ENCODE measurements around the gene NEUROD4.

NEUROD4 gene

DNA sequence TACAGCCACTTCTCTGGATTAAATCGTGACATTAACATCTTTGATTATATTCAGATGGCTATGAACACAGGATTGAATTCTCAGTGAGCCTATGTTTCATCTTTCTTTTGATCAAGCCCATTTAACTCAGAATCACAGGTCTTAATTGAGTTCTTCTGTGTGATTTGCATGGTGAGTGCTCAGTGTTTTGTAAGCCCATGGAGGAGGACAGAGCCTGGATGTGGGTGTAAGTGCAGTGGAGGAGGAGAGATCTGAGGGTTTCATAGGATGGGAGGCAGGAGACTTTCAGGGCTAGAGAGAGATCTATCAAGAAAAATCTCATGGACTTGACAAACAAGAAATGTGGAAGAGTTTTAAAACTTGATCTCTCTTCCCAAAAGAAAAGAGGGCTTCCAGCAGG, 29.9 kb upstream of the NEUROD4 start:
- TF ChIP-seq, protein P1, sequence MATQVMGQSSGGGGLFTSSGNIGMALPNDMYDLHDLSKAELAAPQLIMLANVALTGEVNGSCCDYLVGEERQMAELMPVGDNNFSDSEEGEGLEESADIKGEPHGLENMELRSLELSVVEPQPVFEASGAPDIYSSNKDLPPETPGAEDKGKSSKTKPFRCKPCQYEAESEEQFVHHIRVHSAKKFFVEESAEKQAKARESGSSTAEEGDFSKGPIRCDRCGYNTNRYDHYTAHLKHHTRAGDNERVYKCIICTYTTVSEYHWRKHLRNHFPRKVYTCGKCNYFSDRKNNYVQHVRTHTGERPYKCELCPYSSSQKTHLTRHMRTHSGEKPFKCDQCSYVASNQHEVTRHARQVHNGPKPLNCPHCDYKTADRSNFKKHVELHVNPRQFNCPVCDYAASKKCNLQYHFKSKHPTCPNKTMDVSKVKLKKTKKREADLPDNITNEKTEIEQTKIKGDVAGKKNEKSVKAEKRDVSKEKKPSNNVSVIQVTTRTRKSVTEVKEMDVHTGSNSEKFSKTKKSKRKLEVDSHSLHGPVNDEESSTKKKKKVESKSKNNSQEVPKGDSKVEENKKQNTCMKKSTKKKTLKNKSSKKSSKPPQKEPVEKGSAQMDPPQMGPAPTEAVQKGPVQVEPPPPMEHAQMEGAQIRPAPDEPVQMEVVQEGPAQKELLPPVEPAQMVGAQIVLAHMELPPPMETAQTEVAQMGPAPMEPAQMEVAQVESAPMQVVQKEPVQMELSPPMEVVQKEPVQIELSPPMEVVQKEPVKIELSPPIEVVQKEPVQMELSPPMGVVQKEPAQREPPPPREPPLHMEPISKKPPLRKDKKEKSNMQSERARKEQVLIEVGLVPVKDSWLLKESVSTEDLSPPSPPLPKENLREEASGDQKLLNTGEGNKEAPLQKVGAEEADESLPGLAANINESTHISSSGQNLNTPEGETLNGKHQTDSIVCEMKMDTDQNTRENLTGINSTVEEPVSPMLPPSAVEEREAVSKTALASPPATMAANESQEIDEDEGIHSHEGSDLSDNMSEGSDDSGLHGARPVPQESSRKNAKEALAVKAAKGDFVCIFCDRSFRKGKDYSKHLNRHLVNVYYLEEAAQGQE (IDR thresholded peaks at IDR 0.05; ENCODE audit: insufficient read depth in 1 of 2, low read depth in 2 of 2, low read length in 2 of 2): no peak
- TF ChIP-seq FOXP2 (optimal IDR thresholded peaks at IDR 0.05; ENCODE audit: borderline replicate concordance, extremely low read depth, extremely low read length, insufficient read depth) (no peak), SIN3A (IDR thresholded peaks at IDR 0.05; ENCODE audit: borderline replicate concordance, insufficient read depth, low read length) (no peak), TAF1 (IDR thresholded peaks at IDR 0.05; ENCODE audit: borderline replicate concordance, insufficient read depth, low read length) (no peak), POLR2AphosphoS5 (IDR thresholded peaks at IDR 0.05; ENCODE audit: low read depth, low read length) (no peak)

DNA sequence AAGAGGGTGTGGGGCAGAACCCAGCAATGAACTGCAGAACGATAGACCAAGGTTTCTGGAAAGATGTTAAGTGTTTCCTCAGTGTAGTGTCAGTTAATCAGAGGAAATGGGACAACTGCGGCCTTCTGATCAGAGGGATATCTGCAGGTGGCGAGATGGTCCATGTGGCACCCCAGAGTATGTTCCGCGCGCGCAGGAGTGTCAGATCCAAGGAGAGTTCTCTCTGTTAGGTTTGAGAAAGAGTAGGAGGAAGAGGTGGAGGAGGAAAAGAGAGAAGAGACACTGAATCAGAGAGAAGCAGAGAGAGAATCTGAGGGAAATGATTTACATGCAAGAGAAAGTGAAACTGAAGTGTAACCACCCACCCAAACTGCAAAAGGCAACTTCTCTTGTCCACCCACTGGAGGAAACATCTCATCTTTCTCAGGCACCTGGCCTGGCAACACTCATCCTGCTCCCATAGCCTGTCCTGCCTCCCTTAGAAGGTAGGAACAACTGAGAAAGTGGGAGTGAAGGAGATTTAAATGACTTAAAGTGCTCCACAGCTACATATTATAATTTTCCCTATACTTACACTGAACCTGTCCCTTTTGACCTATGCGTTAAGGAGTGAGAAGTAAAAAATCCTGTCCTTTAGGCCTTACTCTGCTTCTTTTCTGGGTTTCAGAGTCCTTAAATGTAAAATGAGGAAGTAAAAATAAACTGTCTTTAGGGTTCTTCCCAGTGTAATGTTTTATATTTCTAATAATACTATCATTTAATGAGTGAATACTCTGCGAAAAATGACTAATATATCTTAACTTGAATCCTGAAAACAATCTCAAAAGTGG, 28.4 kb upstream of the NEUROD4 start:
- TF ChIP-seq TAF1 (IDR thresholded peaks at IDR 0.05; ENCODE audit: borderline replicate concordance, insufficient read depth, low read length): no peak

DNA sequence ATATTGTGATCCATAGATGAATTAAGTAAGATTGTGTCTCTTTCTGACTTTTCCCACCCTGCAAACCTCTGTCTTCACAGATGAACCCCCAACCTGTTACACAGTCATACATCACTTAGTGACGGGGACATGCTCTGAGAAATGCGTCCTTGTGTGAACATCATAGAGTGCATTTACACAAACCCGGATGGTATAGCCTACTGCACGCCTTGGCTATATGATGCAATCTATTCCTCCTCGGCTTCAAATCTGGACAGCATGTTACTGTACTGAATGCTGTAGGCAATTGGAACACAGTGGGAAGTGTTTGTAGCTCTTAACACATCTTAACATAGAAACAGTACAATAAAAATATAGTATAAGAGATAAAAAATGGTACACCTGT, 27.8 kb upstream of the NEUROD4 start:
- TF ChIP-seq, protein P1 (IDR thresholded peaks at IDR 0.05; ENCODE audit: insufficient read depth in 1 of 2, low read depth in 2 of 2, low read length in 2 of 2): no peak
- no peak for TF ChIP-seq POLR2AphosphoS5 (IDR thresholded peaks at IDR 0.05; ENCODE audit: low read depth, low read length)
- TF ChIP-seq FOXP2 (optimal IDR thresholded peaks at IDR 0.05; ENCODE audit: borderline replicate concordance, extremely low read depth, extremely low read length, insufficient read depth): no peak
- TF ChIP-seq TAF1 (IDR thresholded peaks at IDR 0.05; ENCODE audit: borderline replicate concordance, insufficient read depth, low read length): no peak
- no peak for TF ChIP-seq SIN3A (IDR thresholded peaks at IDR 0.05; ENCODE audit: borderline replicate concordance, insufficient read depth, low read length)

DNA sequence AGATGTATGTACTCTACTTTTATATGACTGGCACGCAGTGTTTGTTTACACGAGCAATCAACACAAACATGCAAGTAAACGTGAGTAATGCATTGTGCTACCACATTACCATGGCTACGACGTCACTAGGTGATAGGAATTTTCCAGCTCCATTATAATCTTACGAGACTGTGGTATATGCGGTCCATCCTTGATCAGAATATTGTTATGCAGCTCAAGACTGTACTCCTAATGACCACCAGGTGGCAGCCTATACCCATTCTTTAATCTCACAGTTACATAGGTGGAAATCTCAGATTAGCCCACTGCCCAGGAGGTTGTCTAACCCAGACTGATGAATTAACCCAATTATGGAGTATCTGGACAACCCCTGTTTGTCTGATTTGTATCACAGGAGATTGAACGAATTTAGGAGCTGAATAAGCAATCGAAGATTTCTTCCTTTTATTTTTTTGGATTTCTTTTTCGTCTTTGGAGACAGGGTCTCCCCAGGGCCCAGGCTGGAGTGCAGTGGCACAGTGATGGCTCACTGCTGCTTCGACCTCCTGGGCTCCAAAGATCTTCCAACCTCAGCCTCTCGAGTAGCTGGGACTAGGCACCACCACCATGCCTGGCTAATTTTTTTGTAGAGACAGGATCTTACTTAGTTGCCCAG, 26.5 kb upstream of the NEUROD4 start:
- TF ChIP-seq, protein P1 (IDR thresholded peaks at IDR 0.05; ENCODE audit: insufficient read depth in 1 of 2, low read depth in 2 of 2, low read length in 2 of 2): no peak
- TF ChIP-seq POLR2AphosphoS5 (IDR thresholded peaks at IDR 0.05; ENCODE audit: low read depth, low read length) (no peak), TAF1 (IDR thresholded peaks at IDR 0.05; ENCODE audit: borderline replicate concordance, insufficient read depth, low read length) (no peak), SIN3A (IDR thresholded peaks at IDR 0.05; ENCODE audit: borderline replicate concordance, insufficient read depth, low read length) (no peak), FOXP2 (optimal IDR thresholded peaks at IDR 0.05; ENCODE audit: borderline replicate concordance, extremely low read depth, extremely low read length, insufficient read depth) (no peak)

DNA sequence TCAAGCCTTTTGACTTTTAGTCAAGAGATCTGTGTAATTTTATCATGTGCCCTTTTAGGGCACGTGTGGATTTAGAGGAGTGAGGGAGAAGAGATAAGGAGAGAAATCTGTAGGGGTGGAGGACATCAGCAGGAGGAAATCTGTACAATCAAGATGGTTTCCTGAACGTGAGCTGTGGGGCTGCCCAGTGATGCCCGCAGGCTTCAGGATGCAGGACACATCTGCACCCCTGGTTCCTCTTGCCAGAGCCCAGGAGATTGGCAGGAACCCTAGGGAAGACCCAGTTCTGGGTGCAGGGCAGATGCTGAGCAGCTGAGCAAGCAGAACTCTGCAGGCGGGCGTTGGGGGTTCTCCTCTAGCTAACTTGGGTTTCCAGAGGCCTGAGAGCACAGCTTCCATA, 23.6 kb upstream of the NEUROD4 start:
- TF ChIP-seq, protein P1 (IDR thresholded peaks at IDR 0.05; ENCODE audit: insufficient read depth in 1 of 2, low read depth in 2 of 2, low read length in 2 of 2): no peak
- TF ChIP-seq SIN3A (IDR thresholded peaks at IDR 0.05; ENCODE audit: borderline replicate concordance, insufficient read depth, low read length): no peak
- no peak for TF ChIP-seq POLR2AphosphoS5 (IDR thresholded peaks at IDR 0.05; ENCODE audit: low read depth, low read length)
- TF ChIP-seq TAF1 (IDR thresholded peaks at IDR 0.05; ENCODE audit: borderline replicate concordance, insufficient read depth, low read length): no peak
- TF ChIP-seq FOXP2 (optimal IDR thresholded peaks at IDR 0.05; ENCODE audit: borderline replicate concordance, extremely low read depth, extremely low read length, insufficient read depth): no peak

Measured in PFSK-1 (cell line).